PC-9 (cell line): ENCODE results near the gene B4GALNT1. TPM values are rescaled to one million over a fixed set of nuclear protein-coding genes. Genes with fewer than 3 reads are reported as not detected.
"Not testable (repeated sequence)": the region's sequence is repeated elsewhere in the genome, so short reads cannot be mapped to it uniquely, and the experiment has no call there.

Source experiments
- BruUV-seq: library from RNA; stranded (reverse); fragments of 400-500 nt; replicated peaks from 2 replicates; lab custom pipeline; 2021; lab: Mats Ljungman, UMichigan
- CTCF ChIA-PET: fragments of 300-600 bp; sonication (Branson Sonifier 250); formaldehyde crosslinking; loops from one replicate; lab custom pipeline; 2022; ENCODE audit warnings: antibody characterized with exemption; lab: Charles Lee
- POLR2A ChIA-PET: fragments of 300-600 bp; sonication (Branson Sonifier 250); formaldehyde crosslinking; loops from one replicate; lab custom pipeline; 2022; ENCODE audit warnings: antibody characterized with exemption; ENCODE audit not compliant: unreplicated experiment; lab: Charles Lee
- DNase-seq, 2 experiments: peaks; one replicate each; pipeline versions ENCODE4 v3.0.0 to v3.0.0-alpha.2; 2015 to 2022; ENCODE audit warnings: mixed read lengths in 1 of 2
- H2AFZ ChIP-seq: fragments of 200-600 bp; sonication (generic); 2 replicates; pipeline ENCODE4 v1.8.1; 2017; ENCODE audit warnings: antibody characterized with exemption
- H3F3A ChIP-seq: fragments of 200-600 bp; sonication (generic); 2 replicates; pipeline ENCODE4 v1.8.1; 2017; ENCODE audit warnings: antibody characterized with exemption, mild to moderate bottlenecking, low read depth; ENCODE audit not compliant: insufficient read depth
- H3K27ac ChIP-seq: fragments of 200-600 bp; sonication (generic); 2 replicates; pipeline ENCODE4 v1.6.1; 2016; ENCODE audit warnings: mixed run types
- H3K27me3 ChIP-seq: fragments of 200-600 bp; sonication (generic); 2 replicates; pipeline ENCODE4 v1.6.1; 2016; ENCODE audit warnings: low read depth, mixed run types; ENCODE audit not compliant: insufficient read depth
- H3K36me3 ChIP-seq: fragments of 200-600 bp; sonication (generic); 2 replicates; pipeline ENCODE4 v1.6.1; 2016; ENCODE audit warnings: low read depth, mixed run types
- H3K4me1 ChIP-seq: fragments of 200-600 bp; sonication (generic); replicated peaks from 2 replicates; pipeline ENCODE4 v1.6.1; 2016; ENCODE audit warnings: mixed run types; ENCODE audit not compliant: insufficient read depth
- H3K4me2 ChIP-seq: fragments of 200-600 bp; sonication (generic); 2 replicates; pipeline ENCODE4 v1.6.1; 2017; ENCODE audit warnings: mixed run types
- H3K4me3 ChIP-seq: fragments of 200-600 bp; sonication (generic); 2 replicates; pipeline ENCODE4 v1.6.1; 2016; ENCODE audit warnings: mixed run types
- H3K79me2 ChIP-seq: fragments of 200-600 bp; sonication (generic); 2 replicates; pipeline ENCODE4 v1.6.1; 2017; ENCODE audit warnings: low read depth, mixed run types
- H3K9me2 ChIP-seq: fragments of 200-600 bp; sonication (generic); 2 replicates; pipeline ENCODE4 v1.8.1; 2017; ENCODE audit warnings: mild to moderate bottlenecking; ENCODE audit not compliant: insufficient read depth
- H3K9me3 ChIP-seq: fragments of 200-600 bp; sonication (generic); 2 replicates; pipeline ENCODE4 v1.8.1; 2016; ENCODE audit warnings: low read depth; ENCODE audit not compliant: insufficient read depth
- H4K20me1 ChIP-seq: fragments of 200-600 bp; sonication (generic); 2 replicates; pipeline ENCODE4 v1.8.1; 2017; ENCODE audit not compliant: insufficient read depth
- CTCF ChIP-seq: fragments of 200-600 bp; sonication (generic); conservative IDR thresholded peaks from 2 replicates; pipeline ENCODE4 v1.6.1; 2017; ENCODE audit warnings: mixed run types, antibody characterized with exemption, mild to moderate bottlenecking, moderate library complexity
- EZH2 ChIP-seq: fragments of 200-600 bp; sonication (generic); IDR thresholded peaks from 2 replicates; pipeline ENCODE4 v1.8.0; 2017; ENCODE audit warnings: antibody characterized with exemption, low read depth
- intact Hi-C: fragments of 100-400 bp; cut with micrococcal nuclease; formaldehyde crosslinking; loops from one replicate; pipeline ENCODE4 v1.10.0; 2022; ENCODE audit not compliant: unreplicated experiment
- total RNA-seq: library from RNA; stranded (reverse); gene quantifications from 2 replicates; pipeline ENCODE4 v1.2.3, GENCODE V29; 2021

B4GALNT1 gene
- total RNA-seq, 1 experiment from 2014 or later, result 15.0 TPM

GRCh38 chr12:57674691-57675090 is 41.7 kb upstream of the B4GALNT1 start:
- no peak overlapping the region for H2AFZ ChIP-seq
- intact Hi-C loops, result no loop called here
- TF ChIP-seq EZH2, result no peak
- no peak for TF ChIP-seq CTCF
- BruUV-seq, result no TSS peak
- no peaks in the 10 kb centered on the region for H3K4me1 ChIP-seq
- no peak for DNase-seq
- no peak overlapping the region for H3K4me3 ChIP-seq
- no peaks in the 10 kb centered on the region for H3K36me3 ChIP-seq
- no peak overlapping the region for H3K27ac ChIP-seq
- CTCF ChIA-PET, result no interaction called here
- no peaks in the 10 kb centered on the region for H4K20me1 ChIP-seq
- peaks cover 45% of the 10 kb centered on the region for H3K27me3 ChIP-seq
- no peaks in the 10 kb centered on the region for H3F3A ChIP-seq
- H3K4me2 ChIP-seq, result no peak overlapping the region
- no peaks in the 10 kb centered on the region for H3K9me2 ChIP-seq
- H3K9me3 ChIP-seq, result no peaks in the 10 kb centered on the region
- POLR2A ChIA-PET, result no interaction called here
- H3K79me2 ChIP-seq, result no peaks in the 10 kb centered on the region

DNA sequence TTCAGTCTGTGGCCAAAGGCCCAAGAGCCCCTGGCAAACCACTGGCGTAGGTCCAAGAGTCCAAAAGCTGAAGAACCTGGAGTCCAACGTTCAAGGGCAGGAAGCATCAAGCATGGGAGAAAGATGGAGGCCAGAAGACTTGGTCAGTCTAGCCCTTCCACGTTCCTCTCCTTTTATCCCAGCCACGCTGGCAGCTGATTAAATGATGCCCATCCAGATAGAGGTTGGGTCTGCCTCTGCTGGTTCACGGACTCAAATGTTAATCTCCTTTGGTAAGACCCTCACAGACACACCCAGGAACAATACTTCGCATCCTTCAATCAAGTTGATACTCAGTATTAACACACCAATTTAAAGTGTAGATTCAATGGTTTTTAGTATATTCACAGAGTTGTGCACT is 39.8 kb upstream of the B4GALNT1 start:
- DNase-seq, result no peak
- POLR2A ChIA-PET, result no interaction called here

GRCh38 chr12:57671811-57672210 is 38.8 kb upstream of the B4GALNT1 start:
- H3K27me3 ChIP-seq, result peaks cover 64% of the 10 kb centered on the region
- BruUV-seq, H4K20me1 ChIP-seq, H3K79me2 ChIP-seq, H3K9me3 ChIP-seq, POLR2A ChIA-PET, H2AFZ ChIP-seq, DNase-seq, H3K4me3 ChIP-seq, intact Hi-C loops, H3K4me1 ChIP-seq, H3K9me2 ChIP-seq, H3F3A ChIP-seq, H3K36me3 ChIP-seq, H3K27ac ChIP-seq, H3K4me2 ChIP-seq: not testable (repeated sequence)
- CTCF ChIA-PET, result interaction anchor here (0.6 kb wide), 2 partner anchors 15 to 88 kb away, joined by 4 read pairs; no protein-coding TSS in a partner anchor

More for the DNA sequence above, 39.8 kb upstream of the B4GALNT1 start:
- CTCF ChIA-PET, result no interaction called here
- Histone ChIP-seq H3K9me3 (no peaks in the 10 kb centered on the region), H3K4me1 (no peaks in the 10 kb centered on the region), H3K79me2 (no peaks in the 10 kb centered on the region), H3K36me3 (no peaks in the 10 kb centered on the region), H3K27ac (no peak overlapping the region), H3K4me3 (no peak overlapping the region), H3K9me2 (no peaks in the 10 kb centered on the region), H3F3A (no peaks in the 10 kb centered on the region), H2AFZ (no peak overlapping the region), H3K4me2 (no peak overlapping the region), H3K27me3 (peaks cover 54% of the 10 kb centered on the region), H4K20me1 (no peaks in the 10 kb centered on the region)
- no peak for TF ChIP-seq EZH2
- TF ChIP-seq CTCF, result no peak
- intact Hi-C loops, result no loop called here
- BruUV-seq, result no TSS peak

- H3K4me3 ChIP-seq, H3K9me3 ChIP-seq, H3K4me2 ChIP-seq, H3K9me2 ChIP-seq, H2AFZ ChIP-seq, H3K36me3 ChIP-seq, POLR2A ChIA-PET, intact Hi-C loops, H3F3A ChIP-seq, BruUV-seq, CTCF ChIA-PET, H3K4me1 ChIP-seq, H4K20me1 ChIP-seq, H3K27ac ChIP-seq, H3K79me2 ChIP-seq, DNase-seq: not testable (repeated sequence)
- H3K27me3 ChIP-seq, result peaks cover 74% of the 10 kb centered on the region
These were observed 36.7 kb upstream of the B4GALNT1 start for GRCh38 chr12:57669691-57670090.
